Activated CD8-positive, alpha-beta memory T cell treated with anti-CD3 and anti-CD28 coated beads, Interleukin-2, amount 50 U/mL, for 4 hours (primary cell): ENCODE data around the gene RPLP2.

Experiments used
- DNase-seq: peaks from one replicate; pipeline ENCODE4 v3.0.0-alpha.2; 2020

The RPLP2 gene

GRCh38 chr11:810040-810567 is 337 bp downstream of the RPLP2 start:
- DNase-seq, result no peak

GRCh38 chr11:811446-812245 is 1.9 kb downstream of the RPLP2 start:
- DNase-seq, result no peak

GRCh38 chr11:812390-812789 is 2.6 kb downstream of the RPLP2 start:
- no peak for DNase-seq

GRCh38 chr11:813072-813455 is 3.3 kb downstream of the RPLP2 start:
- DNase-seq, result no peak

- no peak for DNase-seq
These were observed 3.8 kb downstream of the RPLP2 start for GRCh38 chr11:813456-814096.

GRCh38 chr11:815675-816432 is 6.1 kb downstream of the RPLP2 start:
- no peak for DNase-seq

- DNase-seq, result no peak
These were observed 6.6 kb downstream of the RPLP2 start for GRCh38 chr11:816433-816779.

GRCh38 chr11:818396-819128 is 8.8 kb downstream of the RPLP2 start, which contains the start of gene PNPLA2:
Gene PNPLA2, plus strand, starts transcription at chr11:818914. Its CDS starts 805 bp downstream, at chr11:819719.
- DNase-seq, result no peak

GRCh38 chr11:819129-819931 is 9.6 kb downstream of the RPLP2 start:
- peak; percentile 93 for DNase-seq

GRCh38 chr11:819943-820649 is 10.3 kb downstream of the RPLP2 start:
- peak; percentile 93 for DNase-seq

GRCh38 chr11:820655-821511 is 11.1 kb downstream of the RPLP2 start:
- DNase-seq, result no peak

GRCh38 chr11:821512-822371 is 12.0 kb downstream of the RPLP2 start:
- no peak for DNase-seq

GRCh38 chr11:823441-824291 is 13.9 kb downstream of the RPLP2 start:
- DNase-seq, result no peak

- no peak for DNase-seq
These were observed 14.6 kb downstream of the RPLP2 start for GRCh38 chr11:824292-824880.

- no peak for DNase-seq
These were observed 15.2 kb downstream of the RPLP2 start for GRCh38 chr11:824942-825341.

- no peak for DNase-seq
These were observed 15.8 kb downstream of the RPLP2 start for GRCh38 chr11:825366-826226.

GRCh38 chr11:826227-826621 is 16.5 kb downstream of the RPLP2 start:
- DNase-seq, result no peak
